OCI-LY7 (cell line): ENCODE measurements around the gene RAPGEF4. TPM values are rescaled to one million over a fixed set of nuclear protein-coding genes. Genes with fewer than 3 reads are reported as not detected.

Source experiments
- BruUV-seq: library from RNA; stranded (reverse); fragments of 400-500 nt; replicated peaks from 2 replicates; lab custom pipeline; 2021; lab: Mats Ljungman, UMichigan
- CTCF ChIA-PET: fragments of 300-600 bp; sonication (Branson Sonifier 250); formaldehyde crosslinking; loops from one replicate; lab custom pipeline; 2022; ENCODE audit warnings: antibody characterized with exemption; ENCODE audit not compliant: unreplicated experiment; lab: Charles Lee
- POLR2A ChIA-PET: fragments of 300-600 bp; sonication (Branson Sonifier 250); formaldehyde crosslinking; loops from one replicate; lab custom pipeline; 2022; ENCODE audit warnings: antibody characterized with exemption; lab: Charles Lee
- DNase-seq: peaks from one replicate; pipeline ENCODE4 v3.0.0-alpha.2; 2015; ENCODE audit warnings: low spot score
- H2AFZ ChIP-seq: fragments of 200-600 bp; sonication (generic), shearing (Covaris generic); 2 replicates; pipeline ENCODE4 v1.6.1; 2014; ENCODE audit warnings: mild to moderate bottlenecking, antibody characterized with exemption, low read length, moderate library complexity
- H3K27ac ChIP-seq: fragments of 200-600 bp; sonication (generic); 2 replicates; pipeline ENCODE4 v1.5.1; 2014; ENCODE audit warnings: mixed run types, low read depth, mild to moderate bottlenecking, moderate library complexity, low read length, inconsistent platforms; ENCODE audit not compliant: poor library complexity, severe bottlenecking
- H3K36me3 ChIP-seq: fragments of 200-600 bp; sonication (generic); 2 replicates; pipeline ENCODE4 v1.6.1; 2014; ENCODE audit warnings: mild to moderate bottlenecking, antibody characterized with exemption, low read length, moderate library complexity, mixed read lengths; ENCODE audit not compliant: insufficient read depth
- H3K4me1 ChIP-seq: fragments of 200-600 bp; sonication (generic); 2 replicates; pipeline ENCODE4 v1.5.1; 2014; ENCODE audit warnings: mild to moderate bottlenecking, low read length; ENCODE audit not compliant: insufficient read depth, poor library complexity, severe bottlenecking
- H3K4me2 ChIP-seq: fragments of 200-600 bp; sonication (generic); 2 replicates; pipeline ENCODE4 v1.6.1; 2014; ENCODE audit warnings: mild to moderate bottlenecking, low read length
- H3K4me3 ChIP-seq: fragments of 200-600 bp; sonication (generic); 2 replicates; pipeline ENCODE4 v1.5.1; 2014; ENCODE audit warnings: mild to moderate bottlenecking, low read depth, low read length; ENCODE audit not compliant: poor library complexity, severe bottlenecking
- H3K79me2 ChIP-seq: fragments of 200-600 bp; sonication (generic); 2 replicates; pipeline ENCODE4 v1.6.1; 2016; ENCODE audit warnings: low read depth, mild to moderate bottlenecking, low read length, moderate library complexity, mixed read lengths; ENCODE audit not compliant: insufficient read depth
- H3K9me2 ChIP-seq: fragments of 200-600 bp; sonication (generic); 2 replicates; pipeline ENCODE4 v1.6.1; 2016; ENCODE audit warnings: mild to moderate bottlenecking, low read length, mixed read lengths; ENCODE audit not compliant: insufficient read depth
- H3K9me3 ChIP-seq: fragments of 200-600 bp; sonication (generic); 2 replicates; pipeline ENCODE4 v1.6.1; 2014; ENCODE audit warnings: mild to moderate bottlenecking, mixed run types, low read length, mixed read lengths
- H4K20me1 ChIP-seq: fragments of 200-600 bp; sonication (generic); 2 replicates; pipeline ENCODE4 v1.6.1; 2014; ENCODE audit warnings: mild to moderate bottlenecking, antibody characterized with exemption, low read length, moderate library complexity, mixed read lengths; ENCODE audit not compliant: insufficient read depth
- EZH2phosphoT487 ChIP-seq: fragments of 200-600 bp; sonication (generic); IDR thresholded peaks from 2 replicates; pipeline ENCODE4 v1.6.1; 2018; ENCODE audit warnings: low read depth, borderline replicate concordance, mild to moderate bottlenecking, mixed run types, antibody characterized with exemption, low read length, moderate library complexity, mixed read lengths
- intact Hi-C: fragments of 100-400 bp; cut with micrococcal nuclease; formaldehyde crosslinking; loops from one replicate; pipeline ENCODE4 v1.10.0; 2022; ENCODE audit not compliant: unreplicated experiment
- total RNA-seq, 2 experiments: library from RNA; depleted of rRNA in 1 of 2; stranded (reverse); fragments of >200 nt in 1 of 2; shearing (Covaris generic) in 1 of 2; gene quantifications; 2 replicates each; pipeline ENCODE4 v1.2.3, GENCODE V29; 2014 to 2022
- TF ChIP-seq, protein P1 (sequence below): fragments of 200-600 bp; sonication (generic); conservative IDR thresholded peaks from 2 replicates; pipeline ENCODE4 v1.5.1; 2014; ENCODE audit warnings: mild to moderate bottlenecking, antibody characterized with exemption, low read length, moderate library complexity, mixed read lengths

Gene RAPGEF4
- total RNA-seq, 2 experiments from 2014 or later: 0.22 to 0.55 TPM

DNA sequence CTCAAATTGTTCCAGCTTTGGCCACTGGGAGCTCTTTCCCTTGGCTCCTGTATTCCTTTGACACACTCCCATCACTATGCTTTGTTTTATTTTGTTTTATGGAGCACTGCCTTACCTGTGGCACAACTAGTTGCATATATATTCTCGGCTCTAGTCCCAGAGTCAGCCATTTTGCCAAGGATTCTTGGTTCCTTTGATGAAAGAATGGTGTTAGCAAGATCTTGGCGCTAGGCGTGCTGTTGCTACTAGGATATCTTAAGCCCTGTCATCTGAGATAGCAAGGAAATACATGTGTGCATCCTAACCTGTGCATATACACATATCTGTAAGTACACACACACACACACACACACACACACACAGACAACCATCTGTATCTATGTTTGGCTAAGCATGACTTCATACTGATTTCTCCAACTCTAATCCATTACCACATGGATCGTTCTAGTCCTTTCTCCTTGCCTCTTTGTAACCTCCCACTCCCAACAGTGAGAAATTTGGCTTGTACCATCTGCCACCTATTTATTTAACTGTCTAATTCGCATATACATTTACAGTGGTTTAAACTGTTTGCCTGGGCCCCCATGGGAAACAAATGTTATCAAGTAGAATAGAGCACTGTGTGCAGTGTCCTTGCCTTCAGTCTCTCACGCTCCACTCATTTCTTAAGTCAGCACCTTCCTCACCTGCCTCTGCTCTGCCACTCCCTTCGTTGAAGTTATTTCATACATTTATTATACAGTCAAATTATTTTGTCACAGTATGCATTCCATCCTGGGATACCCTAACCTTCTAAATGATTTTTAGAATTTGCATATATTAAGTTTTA is 202.5 kb downstream of the RAPGEF4 start:
- POLR2A ChIA-PET: no interaction called here
- no TSS peak for BruUV-seq
- Histone ChIP-seq H3K4me3 (no peak overlapping the region), H3K9me3 (no peaks in the 10 kb centered on the region), H3K9me2 (no peaks in the 10 kb centered on the region), H3K4me2 (no peak overlapping the region), H4K20me1 (no peaks in the 10 kb centered on the region), H3K27ac (no peak overlapping the region), H3K4me1 (no peaks in the 10 kb centered on the region), H2AFZ (no peak overlapping the region), H3K79me2 (no peaks in the 10 kb centered on the region), H3K36me3 (no peaks in the 10 kb centered on the region)
- DNase-seq: no peak
- TF ChIP-seq, protein P1, sequence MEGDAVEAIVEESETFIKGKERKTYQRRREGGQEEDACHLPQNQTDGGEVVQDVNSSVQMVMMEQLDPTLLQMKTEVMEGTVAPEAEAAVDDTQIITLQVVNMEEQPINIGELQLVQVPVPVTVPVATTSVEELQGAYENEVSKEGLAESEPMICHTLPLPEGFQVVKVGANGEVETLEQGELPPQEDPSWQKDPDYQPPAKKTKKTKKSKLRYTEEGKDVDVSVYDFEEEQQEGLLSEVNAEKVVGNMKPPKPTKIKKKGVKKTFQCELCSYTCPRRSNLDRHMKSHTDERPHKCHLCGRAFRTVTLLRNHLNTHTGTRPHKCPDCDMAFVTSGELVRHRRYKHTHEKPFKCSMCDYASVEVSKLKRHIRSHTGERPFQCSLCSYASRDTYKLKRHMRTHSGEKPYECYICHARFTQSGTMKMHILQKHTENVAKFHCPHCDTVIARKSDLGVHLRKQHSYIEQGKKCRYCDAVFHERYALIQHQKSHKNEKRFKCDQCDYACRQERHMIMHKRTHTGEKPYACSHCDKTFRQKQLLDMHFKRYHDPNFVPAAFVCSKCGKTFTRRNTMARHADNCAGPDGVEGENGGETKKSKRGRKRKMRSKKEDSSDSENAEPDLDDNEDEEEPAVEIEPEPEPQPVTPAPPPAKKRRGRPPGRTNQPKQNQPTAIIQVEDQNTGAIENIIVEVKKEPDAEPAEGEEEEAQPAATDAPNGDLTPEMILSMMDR: no peak
- TF ChIP-seq EZH2phosphoT487: no peak
- intact Hi-C loops: no loop called here
- CTCF ChIA-PET: interaction anchor here (0.6 kb wide), 1 partner anchor 46 kb away, joined by 3 read pairs; no protein-coding TSS in a partner anchor

GRCh38 chr2:172938713-172939375 is 203.2 kb downstream of the RAPGEF4 start:
- ChIA-PET CTCF (no interaction called here), POLR2A (no interaction called here)
- TF ChIP-seq, protein P1: no peak
- TF ChIP-seq EZH2phosphoT487: no peak
- no peak for DNase-seq
- H3K9me3 ChIP-seq: no peaks in the 10 kb centered on the region
- no peaks in the 10 kb centered on the region for H3K79me2 ChIP-seq
- no peak overlapping the region for H3K4me2 ChIP-seq
- intact Hi-C loops: no loop called here
- H4K20me1 ChIP-seq: no peaks in the 10 kb centered on the region
- no peaks in the 10 kb centered on the region for H3K9me2 ChIP-seq
- no peak overlapping the region for H3K27ac ChIP-seq
- H2AFZ ChIP-seq: no peak overlapping the region
- H3K4me3 ChIP-seq: no peak overlapping the region
- no peaks in the 10 kb centered on the region for H3K4me1 ChIP-seq
- H3K36me3 ChIP-seq: no peaks in the 10 kb centered on the region
- BruUV-seq: no TSS peak
